Activated T-helper 1 cell treated with Interleukin-2 at 50 U/mL for 16 hours (primary cell): Measurements from ENCODE around the gene SHISAL1.

ENCODE experiments used
- DNase-seq: peaks from one replicate; pipeline ENCODE4 v3.0.0-alpha.2; 2020; ENCODE audit warnings: low read depth

Gene SHISAL1

GRCh38 chr22:44301039-44301438 is 11.7 kb downstream of the SHISAL1 start:
- no peak for DNase-seq

DNA sequence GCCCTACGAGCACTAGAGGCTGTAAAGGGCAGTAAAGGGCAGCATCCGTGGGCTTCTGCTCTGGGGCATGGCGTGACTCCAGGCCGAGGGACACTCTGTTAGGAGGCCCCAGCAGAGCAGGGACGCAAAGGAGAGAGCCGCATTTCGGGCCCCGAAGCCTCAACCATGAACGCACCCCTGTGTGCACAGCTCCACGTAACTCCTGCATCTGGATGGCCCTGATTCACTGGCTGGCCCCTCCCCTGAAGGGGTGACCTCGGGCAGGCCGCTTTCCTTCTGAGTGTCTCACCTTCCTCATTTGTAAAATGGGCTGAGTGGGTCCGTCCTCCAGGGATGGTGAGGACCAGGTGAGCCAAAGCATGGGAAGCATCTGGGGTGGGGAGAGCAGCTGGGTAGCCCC is 13.6 kb downstream of the SHISAL1 start:
- DNase-seq = no peak

- DNase-seq = no peak
Observed at GRCh38 chr22:44298406-44299091, 14.2 kb downstream of the SHISAL1 start.

GRCh38 chr22:44297470-44298061 is 15.2 kb downstream of the SHISAL1 start:
- no peak for DNase-seq

DNA sequence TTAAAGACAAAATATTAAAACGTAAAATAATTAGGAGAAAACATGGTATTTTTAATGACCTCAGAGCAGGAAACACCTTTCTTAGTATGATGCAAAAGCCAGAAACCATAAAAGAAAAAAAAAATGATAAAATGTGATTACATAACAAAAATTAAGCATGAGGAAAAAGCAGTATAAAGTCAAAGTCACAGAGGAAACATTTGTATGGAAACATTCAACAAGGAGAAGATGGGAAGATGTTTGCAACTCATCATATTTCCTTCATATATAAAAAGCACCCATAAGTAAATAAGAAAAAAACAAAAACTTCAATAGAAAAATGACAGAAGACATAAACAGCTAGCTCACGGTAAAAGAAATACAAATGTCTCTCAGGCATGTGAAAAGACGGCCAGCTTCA is 17.3 kb downstream of the SHISAL1 start:
- no peak for DNase-seq

DNA sequence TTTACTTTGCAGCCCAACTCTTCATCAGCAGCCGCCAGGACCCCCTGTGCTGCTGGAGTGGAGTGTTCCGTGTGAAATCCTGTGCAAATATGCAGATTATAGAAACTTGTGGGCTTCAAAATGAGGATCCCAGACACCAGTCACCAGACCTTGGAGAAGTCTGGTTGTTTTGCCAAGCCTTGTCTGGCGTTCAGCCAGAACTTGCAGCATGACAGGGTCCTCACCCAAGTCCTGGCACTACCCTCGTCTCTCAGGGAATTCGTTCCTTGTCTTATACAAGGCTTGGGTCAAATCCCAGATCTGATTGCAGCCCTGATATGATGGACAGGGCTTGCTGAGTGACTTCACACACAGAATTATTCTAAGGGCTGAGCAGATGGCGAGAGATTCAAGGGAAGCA is 18.9 kb downstream of the SHISAL1 start:
- DNase-seq = no peak

- no peak for DNase-seq
Observed at GRCh38 chr22:44293034-44293433, 19.7 kb downstream of the SHISAL1 start.

- DNase-seq = no peak
Observed at GRCh38 chr22:44292521-44292920, 20.2 kb downstream of the SHISAL1 start.

- no peak for DNase-seq
Observed at GRCh38 chr22:44291674-44292360, 20.9 kb downstream of the SHISAL1 start.

DNA sequence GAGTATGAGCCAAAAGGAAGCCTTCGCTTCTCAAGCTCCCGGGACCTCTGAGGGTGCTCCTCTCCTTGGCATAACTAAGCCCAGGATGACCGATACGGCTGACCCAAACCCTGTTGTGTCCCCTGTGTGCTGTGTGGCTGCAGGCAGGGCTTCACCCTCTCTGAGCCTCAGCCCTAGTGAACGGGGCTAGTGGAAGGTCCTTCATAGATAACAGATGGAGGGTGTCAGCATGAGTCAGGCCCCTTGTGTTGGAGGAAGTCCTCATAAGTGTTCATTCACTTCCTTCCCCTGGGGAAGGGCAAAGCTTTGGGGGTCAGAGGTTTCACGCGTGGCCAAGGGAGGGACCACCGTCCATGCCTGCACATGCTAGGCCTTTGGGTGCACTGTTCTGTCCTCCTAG is 21.5 kb downstream of the SHISAL1 start:
- no peak for DNase-seq

GRCh38 chr22:44289414-44290171 is 23.2 kb downstream of the SHISAL1 start:
- no peak for DNase-seq

DNA sequence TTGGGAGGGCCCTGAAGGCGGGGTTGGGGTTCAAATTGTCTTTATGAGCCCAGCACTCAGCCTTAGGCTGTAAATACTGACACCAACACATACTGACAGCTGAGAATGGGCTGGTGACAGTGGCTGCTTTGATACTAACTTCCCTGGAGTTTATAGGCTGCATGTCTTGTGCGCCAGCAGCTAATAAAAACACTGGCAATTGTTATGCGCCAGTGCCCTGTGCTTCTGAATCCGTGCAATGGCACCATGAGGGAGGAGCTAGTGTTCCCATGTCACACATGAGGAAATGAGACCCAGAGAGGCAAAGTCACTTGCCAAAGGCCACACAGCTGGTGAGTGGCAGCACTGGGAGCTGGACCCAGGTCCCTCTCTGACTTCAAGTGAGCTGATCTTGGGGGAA is 23.8 kb downstream of the SHISAL1 start:
- DNase-seq = no peak

DNA sequence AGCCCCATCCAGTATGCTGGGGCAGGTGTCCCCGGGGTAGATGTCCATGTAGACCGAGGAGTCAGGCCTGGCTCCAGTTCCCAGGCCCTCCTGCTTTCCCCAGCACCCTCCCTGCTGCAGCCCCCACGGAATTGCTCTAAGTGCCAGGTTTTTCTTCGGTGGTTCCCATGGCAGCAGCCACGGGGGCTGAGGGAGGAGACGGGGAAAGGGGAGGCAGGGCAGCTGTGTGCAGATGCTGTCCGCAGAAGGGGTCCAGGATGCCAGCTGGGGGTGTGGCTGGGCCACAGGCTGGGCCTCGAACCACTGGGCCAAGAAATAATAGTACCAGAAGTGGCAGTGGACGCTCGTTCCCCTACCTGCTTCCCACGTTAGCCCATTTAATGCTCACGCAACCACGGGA is 25.0 kb downstream of the SHISAL1 start:
- DNase-seq = no peak

- DNase-seq = no peak
Observed at GRCh38 chr22:44287121-44287693, 25.5 kb downstream of the SHISAL1 start.

DNA sequence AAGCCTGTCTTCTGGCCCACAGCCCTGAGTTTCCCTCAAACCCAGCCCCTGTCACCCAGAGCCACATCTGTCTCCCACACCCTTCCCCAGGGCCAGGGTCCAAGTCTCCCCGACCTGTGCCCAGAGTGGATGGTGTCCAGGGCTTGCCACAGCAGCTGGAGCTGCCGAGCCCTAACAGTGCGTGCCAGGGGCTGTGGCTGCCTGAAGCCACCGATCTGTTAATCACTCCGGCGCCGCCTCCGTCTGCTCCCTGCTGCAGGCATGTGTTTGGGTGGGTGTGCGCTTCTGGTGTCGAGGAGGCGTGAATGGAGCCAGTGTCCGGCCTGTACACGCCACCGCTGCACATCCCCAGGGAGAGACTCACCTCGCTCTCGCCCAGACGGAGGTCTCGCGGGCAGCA is 26.1 kb downstream of the SHISAL1 start:
- DNase-seq = no peak

DNA sequence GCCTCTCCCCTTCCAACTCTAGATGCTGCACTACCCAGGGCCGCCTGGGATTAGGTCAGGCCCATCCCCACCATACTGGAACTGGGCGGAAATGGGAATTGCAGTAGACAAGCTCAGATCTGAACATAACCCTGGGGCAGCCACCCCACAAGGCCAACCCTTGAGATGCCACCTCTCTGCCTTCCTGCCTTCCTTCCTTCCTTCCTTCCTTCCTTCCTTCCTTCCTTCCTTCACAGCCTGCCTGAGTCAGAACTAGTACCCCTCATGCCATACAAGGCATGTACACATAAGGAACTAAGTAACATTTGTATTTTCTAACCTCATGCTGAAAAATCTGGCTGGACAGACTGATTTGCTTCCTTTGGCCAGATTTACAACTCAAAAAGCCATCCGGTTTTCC is 28.0 kb downstream of the SHISAL1 start:
- no peak for DNase-seq

GRCh38 chr22:44281768-44282637 is 30.7 kb downstream of the SHISAL1 start:
- no peak for DNase-seq

DNA sequence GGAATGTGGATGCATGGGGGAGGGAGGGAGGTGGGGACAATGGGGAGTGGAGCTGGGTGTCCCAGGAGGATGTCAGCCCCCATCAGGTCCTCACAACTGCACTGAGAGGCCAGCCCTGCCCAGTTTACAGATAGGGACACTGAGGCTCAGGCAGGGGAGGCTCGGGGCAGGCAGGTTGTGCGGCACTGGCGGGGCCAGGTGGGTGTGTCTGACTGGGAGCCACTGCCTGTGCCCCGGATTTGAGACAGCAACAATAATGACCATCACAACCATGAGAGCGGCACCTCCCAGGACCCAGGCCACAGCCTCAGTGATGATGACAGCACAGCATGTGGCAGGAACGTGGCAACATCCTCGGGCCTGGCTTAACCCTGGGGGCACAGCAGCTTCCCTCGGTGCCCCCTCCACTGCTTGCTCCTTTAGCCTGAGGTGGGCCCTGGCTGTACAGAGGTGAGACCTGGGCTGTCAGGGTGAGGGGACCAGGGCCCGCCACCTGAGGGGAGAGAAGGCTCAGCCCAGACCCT is 32.0 kb downstream of the SHISAL1 start:
- DNase-seq = no peak

GRCh38 chr22:44279069-44279360 is 33.7 kb downstream of the SHISAL1 start:
- DNase-seq = no peak

GRCh38 chr22:44278243-44279068 is 34.3 kb downstream of the SHISAL1 start:
- no peak for DNase-seq
